ENCODE results near the gene ADGRV1. TPM values are rescaled to one million over a fixed set of nuclear protein-coding genes. Genes with fewer than 3 reads are reported as not detected.

The ADGRV1 gene
- polyA plus RNA-seq, 3 donors: 0.18 to 0.33 TPM; not detected in 1

DNA sequence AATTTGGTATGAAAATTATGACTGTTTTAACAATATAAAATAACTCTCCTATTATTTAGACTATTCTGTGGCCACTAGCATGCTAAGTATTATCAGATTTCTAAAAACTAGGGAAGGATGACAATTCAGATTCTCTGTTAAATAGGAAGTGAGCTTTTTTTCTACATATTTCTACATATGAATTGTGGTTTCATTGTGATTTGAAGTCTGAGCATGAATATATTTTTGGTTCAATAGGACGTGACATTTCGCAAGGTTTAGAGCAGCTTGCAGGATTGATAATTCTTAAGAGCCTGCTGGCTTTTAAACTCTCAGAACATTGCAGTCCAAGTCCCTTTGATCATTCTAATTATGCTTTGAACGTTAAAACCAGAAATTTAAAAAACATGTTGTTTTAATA, 82.9 kb downstream of the ADGRV1 start:
- Mint-ChIP-seq H3K4me3 (no peak overlapping the region), H3K4me1 (peaks cover 34% of the 10 kb centered on the region), H3K27ac (peak overlapping the region in 1 of 7 donors; percentile 41), H3K27me3 (ENCODE audit: low read depth in 3 of 3) (no peaks in the 10 kb centered on the region), H3K9me3 (no peaks in the 10 kb centered on the region), H3K36me3 (no peaks in the 10 kb centered on the region)
- Histone ChIP-seq H3K27me3 (ENCODE audit: control insufficient read depth in 2 of 2, insufficient read depth in 2 of 2, low read length in 2 of 2) (no peaks in the 10 kb centered on the region), H3K27ac (ENCODE audit: low read depth in 1 of 2, low read length in 2 of 2) (peak overlapping the region in 1 of 2 donors; percentile 30), H3K9ac (ENCODE audit: insufficient read depth, low read length, poor library complexity, severe bottlenecking) (no peak overlapping the region), H2AFZ (ENCODE audit: insufficient read depth, low read depth, low read length, poor library complexity, severe bottlenecking) (no peak overlapping the region), H3K4me1 (ENCODE audit: control insufficient read depth in 1 of 2, insufficient read depth in 2 of 2, low read length in 2 of 2) (peaks cover 20 to 42% of the 10 kb centered on the region in 2 donors), H3K9me3 (replicated peaks in 1 of 2; ENCODE audit: control insufficient read depth in 1 of 2, insufficient read depth in 1 of 2, low read length in 2 of 2) (no peaks in the 10 kb centered on the region), H3K36me3 (replicated peaks in 1 of 2; ENCODE audit: control insufficient read depth in 1 of 2, insufficient read depth in 2 of 2, low read length in 2 of 2) (no peaks in the 10 kb centered on the region), H3K4me2 (replicated peaks; ENCODE audit: extremely low read depth, low read length, poor library complexity, severe bottlenecking) (peak overlapping the region; percentile 21), H3K4me3 (replicated peaks in 1 of 3; ENCODE audit: low read depth in 2 of 3, low read length in 3 of 3) (peak overlapping the region in 1 of 3 experiments; percentile 26), H4K20me1 (ENCODE audit: insufficient read depth, low read length) (no peaks in the 10 kb centered on the region), H3K79me2 (ENCODE audit: insufficient read depth, low read length) (no peaks in the 10 kb centered on the region)
- intact Hi-C loops (cut with micrococcal nuclease): no loop called here
- 0% methylated on average over 2 of the region's 3 CpGs for WGBS (ENCODE audit: insufficient coverage)
- TF ChIP-seq, protein P1, sequence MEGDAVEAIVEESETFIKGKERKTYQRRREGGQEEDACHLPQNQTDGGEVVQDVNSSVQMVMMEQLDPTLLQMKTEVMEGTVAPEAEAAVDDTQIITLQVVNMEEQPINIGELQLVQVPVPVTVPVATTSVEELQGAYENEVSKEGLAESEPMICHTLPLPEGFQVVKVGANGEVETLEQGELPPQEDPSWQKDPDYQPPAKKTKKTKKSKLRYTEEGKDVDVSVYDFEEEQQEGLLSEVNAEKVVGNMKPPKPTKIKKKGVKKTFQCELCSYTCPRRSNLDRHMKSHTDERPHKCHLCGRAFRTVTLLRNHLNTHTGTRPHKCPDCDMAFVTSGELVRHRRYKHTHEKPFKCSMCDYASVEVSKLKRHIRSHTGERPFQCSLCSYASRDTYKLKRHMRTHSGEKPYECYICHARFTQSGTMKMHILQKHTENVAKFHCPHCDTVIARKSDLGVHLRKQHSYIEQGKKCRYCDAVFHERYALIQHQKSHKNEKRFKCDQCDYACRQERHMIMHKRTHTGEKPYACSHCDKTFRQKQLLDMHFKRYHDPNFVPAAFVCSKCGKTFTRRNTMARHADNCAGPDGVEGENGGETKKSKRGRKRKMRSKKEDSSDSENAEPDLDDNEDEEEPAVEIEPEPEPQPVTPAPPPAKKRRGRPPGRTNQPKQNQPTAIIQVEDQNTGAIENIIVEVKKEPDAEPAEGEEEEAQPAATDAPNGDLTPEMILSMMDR (IDR thresholded peaks at IDR 0.05): no peak
- peak in 1 of 3 donors; percentile 14 for DNase-seq

DNA sequence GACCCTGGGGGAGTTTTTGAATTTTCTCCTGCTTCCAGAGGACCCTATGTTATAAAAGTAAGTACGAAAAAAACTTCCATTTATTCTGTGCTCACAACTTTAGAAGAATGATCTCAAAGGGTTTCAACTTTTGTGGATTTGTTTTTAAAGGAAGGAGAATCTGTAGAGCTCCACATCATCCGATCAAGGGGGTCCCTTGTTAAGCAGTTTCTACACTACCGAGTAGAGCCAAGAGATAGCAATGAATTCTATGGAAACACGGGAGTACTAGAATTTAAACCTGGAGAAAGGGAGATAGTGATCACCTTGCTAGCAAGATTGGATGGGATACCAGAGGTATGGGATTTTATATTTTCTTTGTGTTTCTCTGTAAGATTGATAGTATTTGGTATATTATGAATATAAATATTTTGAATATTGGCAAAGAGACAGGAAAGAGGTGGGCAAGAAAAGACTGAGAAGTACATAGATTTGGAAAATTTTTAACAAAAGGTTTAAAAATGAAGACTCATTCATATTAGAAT, 84.2 kb downstream of the ADGRV1 start:
- TF ChIP-seq, protein P1 (IDR thresholded peaks at IDR 0.05): no peak
- Mint-ChIP-seq H3K4me1 (peaks cover 34% of the 10 kb centered on the region), H3K36me3 (no peaks in the 10 kb centered on the region), H3K4me3 (peak overlapping the region in 1 of 2 donors; percentile 56), H3K27ac (peak overlapping the region in 1 of 7 donors; percentile 13), H3K9me3 (no peaks in the 10 kb centered on the region), H3K27me3 (ENCODE audit: low read depth in 3 of 3) (no peaks in the 10 kb centered on the region)
- intact Hi-C loops (cut with micrococcal nuclease): no loop called here
- WGBS (ENCODE audit: insufficient coverage): 100% methylated on average over 3 of the region's 4 CpGs
- DNase-seq: no peak
- Histone ChIP-seq H3K4me3 (replicated peaks in 1 of 3; ENCODE audit: low read depth in 2 of 3, low read length in 3 of 3) (peak overlapping the region in 2 of 3 experiments; percentile 9 to 20), H3K9ac (ENCODE audit: insufficient read depth, low read length, poor library complexity, severe bottlenecking) (no peak overlapping the region), H3K9me3 (replicated peaks in 1 of 2; ENCODE audit: control insufficient read depth in 1 of 2, insufficient read depth in 1 of 2, low read length in 2 of 2) (no peaks in the 10 kb centered on the region), H3K27ac (ENCODE audit: low read depth in 1 of 2, low read length in 2 of 2) (no peak overlapping the region), H3K27me3 (ENCODE audit: control insufficient read depth in 2 of 2, insufficient read depth in 2 of 2, low read length in 2 of 2) (no peaks in the 10 kb centered on the region), H3K4me2 (replicated peaks; ENCODE audit: extremely low read depth, low read length, poor library complexity, severe bottlenecking) (peak overlapping the region; percentile 21), H3K36me3 (replicated peaks in 1 of 2; ENCODE audit: control insufficient read depth in 1 of 2, insufficient read depth in 2 of 2, low read length in 2 of 2) (no peaks in the 10 kb centered on the region), H3K4me1 (ENCODE audit: control insufficient read depth in 1 of 2, insufficient read depth in 2 of 2, low read length in 2 of 2) (peaks cover 20 to 42% of the 10 kb centered on the region in 2 donors), H4K20me1 (ENCODE audit: insufficient read depth, low read length) (no peaks in the 10 kb centered on the region), H2AFZ (ENCODE audit: insufficient read depth, low read depth, low read length, poor library complexity, severe bottlenecking) (peak overlapping the region; percentile 46), H3K79me2 (ENCODE audit: insufficient read depth, low read length) (no peaks in the 10 kb centered on the region)

All from CD14-positive monocyte (primary cell).